Vagina (tissue), 2 donors: Measurements from ENCODE around the gene LPAR4. TPM values are rescaled to one million over a fixed set of nuclear protein-coding genes. Genes with fewer than 3 reads are reported as not detected.
"Not testable (repeated sequence)": the region's sequence is repeated elsewhere in the genome, so short reads cannot be mapped to it uniquely, and the experiment has no call there.

Experiments
- DNase-seq, 2 donors: peaks; one replicate each; pipeline ENCODE4 v3.0.0-alpha.2; 2017; ENCODE audit errors: extremely low spot score in 2 of 2
- H3K27ac ChIP-seq: fragments of 200-600 bp; sonication (generic); one replicate; pipeline ENCODE4 v1.5.1; 2019
- H3K27me3 ChIP-seq: fragments of 200-600 bp; sonication (generic); one replicate; pipeline ENCODE4 v1.5.1; 2019
- H3K36me3 ChIP-seq, 2 donors: fragments of 200-600 bp; sonication (generic); one replicate each; pipeline ENCODE4 v1.5.1; 2017 to 2019
- H3K4me1 ChIP-seq: fragments of 200-600 bp; sonication (generic); one replicate; pipeline ENCODE4 v1.5.1; 2019
- H3K4me3 ChIP-seq, 2 donors: fragments of 200-600 bp; sonication (generic); 1 replicate in 1 of 2; 2 replicates in 1 of 2; pipeline ENCODE4 v1.5.1; 2016 to 2019
- H3K9me3 ChIP-seq: fragments of 200-600 bp; sonication (generic); one replicate; pipeline ENCODE4 v1.5.1; 2019
- POLR2A ChIP-seq, 2 donors: fragments of 450-650 bp; IDR thresholded peaks; one replicate each; pipeline ENCODE4 v1.6.1; 2017; ENCODE audit warnings: antibody characterized with exemption in 2 of 2, mild to moderate bottlenecking in 2 of 2, moderate library complexity in 2 of 2
- POLR2AphosphoS5 ChIP-seq, 2 donors: sonication (generic); formaldehyde crosslinking; IDR thresholded peaks; one replicate each; pipeline ENCODE4 v1.9.0; 2017; ENCODE audit warnings: antibody characterized with exemption in 2 of 2, mild to moderate bottlenecking in 2 of 2, low read depth in 1 of 2; ENCODE audit not compliant: insufficient read depth in 1 of 2
- intact Hi-C: fragments of 100-400 bp; cut with DNase I; formaldehyde crosslinking; loops from one replicate; pipeline ENCODE4 v1.15.1; 2023
- total RNA-seq: library from RNA; depleted of rRNA; stranded (reverse); fragments of >200 nt; gene quantifications from one replicate; pipeline ENCODE4 v1.2.3, GENCODE V29; 2016
- TF ChIP-seq, protein P1 (sequence below), 3 experiments: fragments of 450-650 bp in 2 of 3; fragments of 200-600 bp in 1 of 3; sonication (generic) in 1 of 3; IDR thresholded peaks; one replicate each; pipeline ENCODE4 v1.5.1; 2017 to 2019; ENCODE audit warnings: antibody characterized with exemption in 3 of 3, mild to moderate bottlenecking in 2 of 3, moderate library complexity in 2 of 3

Gene LPAR4
- total RNA-seq, 1 donor from 2014 or later, result not detected

GRCh38 chrX:78796916-78797315 lies 49.4 kb downstream of the LPAR4 start:
- TF ChIP-seq POLR2A (IDR thresholded peaks at IDR 0.05) (no peak), POLR2AphosphoS5 (IDR thresholded peaks at IDR 0.05; ENCODE audit: insufficient read depth in 1 of 2, low read depth in 1 of 2) (no peak)
- TF ChIP-seq, protein P1, sequence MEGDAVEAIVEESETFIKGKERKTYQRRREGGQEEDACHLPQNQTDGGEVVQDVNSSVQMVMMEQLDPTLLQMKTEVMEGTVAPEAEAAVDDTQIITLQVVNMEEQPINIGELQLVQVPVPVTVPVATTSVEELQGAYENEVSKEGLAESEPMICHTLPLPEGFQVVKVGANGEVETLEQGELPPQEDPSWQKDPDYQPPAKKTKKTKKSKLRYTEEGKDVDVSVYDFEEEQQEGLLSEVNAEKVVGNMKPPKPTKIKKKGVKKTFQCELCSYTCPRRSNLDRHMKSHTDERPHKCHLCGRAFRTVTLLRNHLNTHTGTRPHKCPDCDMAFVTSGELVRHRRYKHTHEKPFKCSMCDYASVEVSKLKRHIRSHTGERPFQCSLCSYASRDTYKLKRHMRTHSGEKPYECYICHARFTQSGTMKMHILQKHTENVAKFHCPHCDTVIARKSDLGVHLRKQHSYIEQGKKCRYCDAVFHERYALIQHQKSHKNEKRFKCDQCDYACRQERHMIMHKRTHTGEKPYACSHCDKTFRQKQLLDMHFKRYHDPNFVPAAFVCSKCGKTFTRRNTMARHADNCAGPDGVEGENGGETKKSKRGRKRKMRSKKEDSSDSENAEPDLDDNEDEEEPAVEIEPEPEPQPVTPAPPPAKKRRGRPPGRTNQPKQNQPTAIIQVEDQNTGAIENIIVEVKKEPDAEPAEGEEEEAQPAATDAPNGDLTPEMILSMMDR (IDR thresholded peaks at IDR 0.05), result no peak
- Histone ChIP-seq H3K27ac (no peak overlapping the region), H3K4me3 (no peak overlapping the region), H3K27me3 (no peaks in the 10 kb centered on the region), H3K36me3 (no peaks in the 10 kb centered on the region), H3K9me3 (no peaks in the 10 kb centered on the region), H3K4me1 (no peaks in the 10 kb centered on the region)
- no peak for DNase-seq
- intact Hi-C loops, result no loop called here

DNA sequence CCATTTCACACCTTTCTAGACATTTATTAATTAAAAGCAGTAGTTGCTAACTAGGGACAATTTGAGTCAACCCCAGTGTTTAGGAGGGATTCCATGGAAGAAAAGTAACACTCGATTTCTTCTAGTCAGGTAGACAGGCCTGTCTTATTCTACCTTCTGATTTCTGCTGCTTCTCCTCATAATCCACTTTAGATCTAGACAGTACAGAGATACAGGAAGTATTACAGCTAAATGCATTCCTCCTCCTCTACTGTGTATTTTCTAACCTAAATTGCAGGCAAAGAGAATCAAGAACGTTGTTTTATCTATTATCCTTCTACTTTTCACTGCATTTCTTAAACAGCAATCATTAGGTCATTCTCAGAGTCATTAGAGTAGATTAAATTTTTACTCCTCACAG lies 52.6 kb downstream of the LPAR4 start:
- DNase-seq, result no peak
- Histone ChIP-seq H3K27me3 (no peaks in the 10 kb centered on the region), H3K4me1 (no peaks in the 10 kb centered on the region), H3K36me3 (no peaks in the 10 kb centered on the region), H3K9me3 (no peaks in the 10 kb centered on the region), H3K27ac (no peak overlapping the region), H3K4me3 (no peak overlapping the region)
- intact Hi-C loops, result no loop called here
- TF ChIP-seq POLR2A (IDR thresholded peaks at IDR 0.05) (no peak), POLR2AphosphoS5 (IDR thresholded peaks at IDR 0.05; ENCODE audit: insufficient read depth in 1 of 2, low read depth in 1 of 2) (no peak)
- TF ChIP-seq, protein P1 (IDR thresholded peaks at IDR 0.05), result no peak

- intact Hi-C loops, result no loop called here
- H3K27ac ChIP-seq, result no peak overlapping the region
Observed at GRCh38 chrX:78800694-78801093, 53.2 kb downstream of the LPAR4 start.

GRCh38 chrX:78801522-78801921 lies 54.0 kb downstream of the LPAR4 start:
- Histone ChIP-seq H3K27ac (no peak overlapping the region), H3K36me3 (no peaks in the 10 kb centered on the region), H3K4me1 (no peaks in the 10 kb centered on the region), H3K27me3 (no peaks in the 10 kb centered on the region), H3K9me3 (no peaks in the 10 kb centered on the region), H3K4me3 (no peak overlapping the region)
- DNase-seq, result no peak
- intact Hi-C loops, result no loop called here
- TF ChIP-seq POLR2AphosphoS5 (IDR thresholded peaks at IDR 0.05; ENCODE audit: insufficient read depth in 1 of 2, low read depth in 1 of 2), result no peak
- TF ChIP-seq, protein P1 (IDR thresholded peaks at IDR 0.05), result no peak
- no peak for TF ChIP-seq POLR2A (IDR thresholded peaks at IDR 0.05)

More at GRCh38 chrX:78800694-78801093, 53.2 kb downstream of the LPAR4 start:
- Histone ChIP-seq H3K4me3 (no peak overlapping the region), H3K27me3 (no peaks in the 10 kb centered on the region), H3K9me3 (no peaks in the 10 kb centered on the region), H3K36me3 (no peaks in the 10 kb centered on the region), H3K4me1 (no peaks in the 10 kb centered on the region)
- TF ChIP-seq, protein P1 (IDR thresholded peaks at IDR 0.05), result no peak
- no peak for TF ChIP-seq POLR2A (IDR thresholded peaks at IDR 0.05)
- no peak for TF ChIP-seq POLR2AphosphoS5 (IDR thresholded peaks at IDR 0.05; ENCODE audit: insufficient read depth in 1 of 2, low read depth in 1 of 2)
- DNase-seq, result no peak

DNA sequence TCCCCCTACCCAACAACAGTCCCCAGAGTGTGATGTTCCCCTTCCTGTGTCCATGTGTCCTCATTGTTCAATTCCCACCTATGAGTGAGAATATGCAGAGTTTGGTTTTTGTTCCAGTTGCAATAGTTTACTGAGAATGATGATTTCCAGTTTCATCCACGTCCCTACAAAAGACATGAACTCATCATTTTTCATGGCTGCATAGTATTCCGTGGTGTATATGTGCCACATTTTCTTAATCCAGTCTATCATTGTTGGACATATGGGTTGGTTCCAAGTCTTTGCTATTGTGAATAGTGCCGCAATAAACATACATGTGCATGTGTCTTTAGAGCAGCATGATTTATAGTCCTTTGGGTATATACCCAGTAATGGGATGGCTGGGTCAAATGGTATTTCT lies 55.0 kb downstream of the LPAR4 start:
- H3K9me3 ChIP-seq, DNase-seq: not testable (repeated sequence)

More for the DNA sequence above, 55.0 kb downstream of the LPAR4 start:
- H3K4me1 ChIP-seq, H3K27ac ChIP-seq, intact Hi-C loops, H3K36me3 ChIP-seq, H3K4me3 ChIP-seq, H3K27me3 ChIP-seq: not testable (repeated sequence)

Other genes starting within 250 kb of the LPAR4 start
- gene RTL3, start 88.4 kb upstream of the LPAR4 start, total RNA-seq, result not detected
- gene P2RY10, start 197.7 kb downstream of the LPAR4 start, total RNA-seq, result 0.98 TPM